NCI-H146 (cell line): ENCODE results near the gene STOX2.

Experiments
- DNase-seq: peaks from one replicate; lab custom pipeline; 2025; lab: John Stamatoyannopoulos, UW

Gene STOX2

DNA sequence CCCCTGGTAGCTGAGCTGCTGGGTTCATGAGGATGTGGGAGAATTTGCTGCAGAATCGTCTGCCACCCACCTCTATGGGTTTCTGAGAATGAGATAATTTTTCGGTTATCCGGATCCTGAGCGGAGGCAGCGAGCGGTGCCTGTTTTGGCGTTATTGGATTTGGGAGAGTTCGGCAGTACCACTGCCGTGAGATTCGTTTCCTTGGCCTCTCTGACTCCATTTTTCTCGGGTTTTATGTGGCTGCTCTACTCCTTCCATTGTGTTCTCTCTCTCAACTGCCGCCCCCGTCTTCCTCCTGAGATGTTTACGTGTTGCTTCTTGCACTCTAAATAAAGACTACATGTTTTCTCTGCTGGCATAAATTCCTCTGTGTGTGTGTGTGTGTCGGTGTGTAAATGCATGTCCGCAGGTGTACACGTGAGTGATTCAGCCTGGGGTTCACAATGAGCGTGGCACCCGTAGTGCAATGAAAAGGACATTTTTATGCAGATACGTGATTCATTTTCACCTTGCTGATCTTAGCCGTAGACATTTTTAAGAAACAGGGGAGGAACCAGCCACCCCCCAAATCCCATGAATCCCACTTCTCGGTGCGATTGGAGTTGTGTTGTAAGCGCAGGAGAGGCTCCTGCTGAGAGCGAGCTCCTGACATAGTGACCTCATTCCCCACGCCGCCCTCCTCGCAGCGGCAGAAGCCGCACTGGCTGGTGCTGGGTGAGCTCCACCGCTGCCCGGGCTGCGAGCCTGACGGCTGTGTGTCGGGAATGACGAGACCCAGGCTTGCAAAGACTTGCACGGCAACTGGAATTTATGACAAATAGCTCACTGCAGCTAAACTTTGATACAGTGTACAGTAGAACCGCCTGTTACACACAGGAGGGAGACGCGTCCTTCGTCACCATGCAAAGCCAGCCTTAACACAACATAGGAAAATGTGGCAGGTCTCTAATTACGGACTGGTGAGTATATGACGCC lies 82.2 kb downstream of the STOX2 start:
- no peak for DNase-seq

DNA sequence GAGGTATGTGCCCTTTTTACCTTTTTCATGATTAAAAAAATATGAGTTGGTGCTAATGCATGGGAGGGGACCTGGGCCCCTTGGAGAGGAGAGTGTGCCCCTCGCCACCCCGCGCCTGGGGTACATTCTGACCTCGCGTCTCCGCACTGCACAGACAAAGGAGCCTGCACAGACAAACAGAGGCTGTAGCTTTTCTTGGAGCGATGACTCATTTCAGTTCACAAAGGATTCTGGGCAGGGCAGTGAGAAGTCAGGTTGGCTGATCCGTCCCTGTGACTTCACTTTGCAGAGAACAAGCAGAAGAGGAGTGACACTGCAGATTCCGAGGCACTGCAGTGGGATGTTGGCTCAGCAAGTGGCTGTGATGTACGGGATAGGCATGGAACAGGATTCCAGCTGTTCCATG lies 82.9 kb downstream of the STOX2 start:
- no peak for DNase-seq

DNA sequence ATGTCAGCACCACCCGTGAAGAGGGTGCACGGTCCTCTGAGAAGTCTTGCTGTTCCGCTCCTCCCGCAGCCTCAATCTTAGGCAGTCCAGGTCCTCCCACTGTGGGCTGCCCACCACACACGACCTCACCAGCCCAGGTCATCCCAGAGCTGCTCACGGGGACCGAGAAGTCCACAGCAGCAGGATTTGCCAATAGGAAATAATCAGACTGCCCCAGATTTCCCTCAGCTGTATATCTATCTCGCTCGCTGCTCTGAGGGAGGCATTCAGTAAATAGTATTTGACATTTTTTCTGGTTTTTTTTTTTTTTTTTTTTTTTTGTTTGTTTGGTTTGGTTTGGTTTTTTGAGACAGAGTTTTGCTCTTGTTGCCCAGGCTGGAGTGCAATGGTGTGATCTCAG lies 83.8 kb downstream of the STOX2 start:
- DNase-seq = no peak

DNA sequence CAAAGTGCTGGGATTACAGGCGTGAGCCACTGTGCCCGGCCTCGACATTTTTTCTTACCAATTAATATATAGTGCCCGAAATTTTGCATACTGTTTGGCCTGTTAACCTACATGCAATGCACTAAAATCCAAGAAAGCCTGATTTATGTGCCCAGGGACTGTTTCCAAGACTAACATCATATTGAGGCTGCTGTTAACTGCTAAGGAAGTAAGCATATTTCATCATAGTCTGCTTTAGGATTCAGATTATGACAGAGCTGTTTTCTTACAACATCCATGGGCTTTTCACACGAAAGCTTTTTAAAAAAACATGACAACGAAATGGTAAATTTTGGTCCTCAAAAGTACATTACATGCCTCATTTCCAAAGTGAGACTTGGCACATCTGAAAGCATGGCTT lies 84.4 kb downstream of the STOX2 start:
- DNase-seq = no peak

DNA sequence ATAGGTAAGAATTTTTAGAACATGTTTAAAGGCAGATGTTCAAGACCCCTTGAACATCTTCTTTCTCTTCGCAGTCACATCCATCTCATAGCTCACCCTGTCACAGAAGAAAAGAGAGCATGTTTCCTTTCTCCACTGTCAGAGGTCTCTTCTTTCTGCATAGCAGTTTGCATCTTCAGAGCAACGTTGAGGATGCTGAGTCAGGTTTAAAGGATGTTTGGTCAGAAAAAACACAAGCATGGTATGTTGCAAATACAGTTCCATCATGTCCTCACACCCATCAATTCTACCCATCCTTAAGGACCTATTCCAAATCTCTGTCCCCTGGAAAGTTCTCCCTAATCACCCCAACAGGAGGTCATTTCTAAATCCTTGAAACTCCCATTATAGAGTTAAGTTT lies 84.8 kb downstream of the STOX2 start:
- no peak for DNase-seq

DNA sequence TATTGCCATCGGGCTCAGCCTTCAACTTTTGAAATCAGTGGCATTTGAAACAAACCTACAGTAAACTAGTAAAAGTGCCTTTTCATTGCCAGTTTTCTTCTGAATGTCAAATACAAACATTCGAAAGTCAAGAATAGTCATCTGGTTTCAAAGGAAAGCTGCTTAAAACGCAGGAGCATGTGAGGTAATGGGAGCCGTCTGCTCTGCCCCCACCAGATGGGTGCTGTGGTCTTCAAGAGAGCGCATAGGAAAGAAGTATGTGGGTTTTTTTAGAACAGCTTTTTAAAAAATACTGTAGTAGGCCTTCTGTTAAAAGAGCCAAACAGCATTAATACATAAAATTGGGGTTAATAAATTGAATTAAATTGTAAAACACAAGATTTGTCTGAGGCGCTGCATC lies 88.6 kb downstream of the STOX2 start:
- DNase-seq = no peak

DNA sequence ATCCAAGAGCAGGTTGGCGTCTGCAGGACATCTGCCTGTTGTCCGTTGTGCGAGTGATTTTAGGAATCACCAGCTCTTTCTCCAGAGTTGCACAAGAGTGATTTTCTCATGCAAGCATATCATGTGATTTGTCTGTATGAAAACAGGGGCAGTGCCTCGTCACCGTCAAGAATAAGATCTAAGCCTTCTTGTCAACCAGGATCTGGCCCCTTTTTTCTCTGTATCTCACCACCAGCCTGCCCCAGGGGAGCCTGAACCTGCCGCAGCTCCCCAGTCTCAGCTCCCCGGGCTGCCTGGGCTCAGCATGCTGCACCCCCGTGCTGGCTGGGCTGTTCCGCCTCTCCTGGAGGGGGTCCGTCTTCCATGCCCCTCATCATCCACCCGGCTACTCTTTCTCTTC lies 90.5 kb downstream of the STOX2 start:
- no peak for DNase-seq

DNA sequence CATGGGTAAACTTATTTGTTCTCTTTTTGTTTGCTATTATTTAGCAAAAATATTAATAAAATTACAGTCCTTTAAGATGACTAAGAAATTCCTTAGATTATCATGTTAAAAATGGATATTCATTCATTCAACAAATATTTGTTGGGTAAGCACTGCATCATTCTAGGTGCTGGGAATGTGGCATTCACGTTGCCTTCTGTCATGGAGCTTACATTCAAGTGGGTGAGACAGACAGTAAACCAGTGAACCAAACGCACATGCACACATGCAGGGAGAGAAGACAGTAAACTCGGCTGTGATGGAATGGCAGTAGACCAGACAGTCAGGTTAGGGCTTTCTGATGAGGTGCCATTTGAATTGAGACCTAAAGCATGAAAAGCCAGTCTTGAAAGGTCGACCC lies 91.8 kb downstream of the STOX2 start:
- DNase-seq = no peak

DNA sequence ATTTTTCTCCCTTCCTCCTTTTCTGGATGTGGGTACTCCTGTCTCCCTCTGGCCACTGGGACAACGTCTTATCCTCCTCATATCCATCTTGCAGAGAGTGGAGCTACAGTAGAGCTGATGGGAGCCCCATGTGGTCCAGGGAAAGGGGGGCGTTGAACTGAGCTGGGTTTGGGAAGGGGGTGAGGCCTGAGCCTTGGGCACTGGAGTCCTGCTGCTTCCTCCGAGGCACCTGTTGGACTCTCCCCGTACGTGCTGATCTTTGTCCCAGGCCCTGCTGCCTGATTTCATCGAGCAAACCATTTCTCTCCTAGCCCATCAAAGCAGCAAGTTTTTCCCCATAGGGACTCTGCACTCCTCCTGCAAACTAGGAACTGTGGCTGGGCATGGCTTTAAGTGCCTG lies 94.3 kb downstream of the STOX2 start:
- DNase-seq = no peak

DNA sequence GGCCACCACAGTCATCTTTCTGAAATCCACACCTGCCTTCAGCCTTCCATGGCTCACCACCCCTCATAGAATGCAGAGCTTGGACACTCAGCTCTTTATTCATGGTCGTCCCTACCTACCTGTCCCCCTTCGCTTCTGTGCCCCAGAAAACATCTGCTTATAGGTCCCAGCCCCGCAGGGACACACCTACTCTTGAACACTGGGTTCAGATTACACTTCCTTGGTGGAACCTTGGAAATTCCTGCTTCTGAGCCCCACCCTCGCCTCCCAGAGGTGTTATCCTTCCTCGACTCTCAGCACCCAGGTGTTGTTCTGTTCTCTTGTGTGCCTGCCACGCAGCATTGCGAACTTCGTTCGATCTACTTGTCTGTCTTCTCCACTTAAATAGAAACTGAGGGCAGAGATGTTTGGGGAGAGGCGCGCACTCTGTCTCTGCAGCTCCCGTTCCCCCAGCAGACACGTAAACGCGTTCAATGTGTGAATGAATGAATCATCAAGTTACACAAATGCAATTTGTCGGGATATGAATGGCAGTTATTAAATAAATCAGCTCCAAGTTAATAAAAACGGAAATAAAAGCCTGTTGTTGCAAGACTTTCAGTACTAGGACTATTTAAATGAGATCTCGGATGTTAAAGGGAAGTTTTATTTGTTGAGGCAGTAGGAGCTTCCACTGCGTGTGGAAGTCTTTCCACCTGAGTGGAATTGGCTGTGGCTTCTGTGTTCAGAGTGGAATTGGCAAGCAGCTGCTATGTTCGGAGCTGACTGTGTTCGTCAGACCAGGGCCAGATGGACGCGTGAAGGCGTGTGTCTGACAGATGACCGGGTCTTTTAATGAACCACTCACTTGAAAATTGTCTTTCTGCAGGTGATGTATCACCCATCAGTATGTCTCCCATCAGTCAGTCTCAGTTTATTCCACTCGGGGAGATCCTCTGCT lies 95.6 kb downstream of the STOX2 start:
- no peak for DNase-seq

DNA sequence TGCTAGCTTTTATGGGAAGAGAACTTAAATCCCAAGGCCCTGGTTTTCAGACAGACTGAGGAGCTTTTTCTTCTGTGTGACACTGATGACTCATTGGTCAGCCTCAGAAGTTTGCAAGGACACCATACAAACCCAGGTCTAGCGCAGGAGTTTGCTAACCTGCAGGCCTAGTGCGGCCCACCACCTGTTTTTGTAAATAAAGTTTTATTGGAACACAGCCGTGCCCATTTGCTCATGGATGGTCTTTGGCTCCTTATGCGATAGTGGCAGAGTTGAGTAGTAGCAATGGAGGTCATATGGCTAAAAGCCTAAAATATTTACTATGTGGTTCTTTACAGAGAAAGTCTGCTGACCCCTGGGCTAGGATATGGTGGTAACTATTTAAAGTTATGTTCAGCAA lies 98.3 kb downstream of the STOX2 start:
- no peak for DNase-seq

DNA sequence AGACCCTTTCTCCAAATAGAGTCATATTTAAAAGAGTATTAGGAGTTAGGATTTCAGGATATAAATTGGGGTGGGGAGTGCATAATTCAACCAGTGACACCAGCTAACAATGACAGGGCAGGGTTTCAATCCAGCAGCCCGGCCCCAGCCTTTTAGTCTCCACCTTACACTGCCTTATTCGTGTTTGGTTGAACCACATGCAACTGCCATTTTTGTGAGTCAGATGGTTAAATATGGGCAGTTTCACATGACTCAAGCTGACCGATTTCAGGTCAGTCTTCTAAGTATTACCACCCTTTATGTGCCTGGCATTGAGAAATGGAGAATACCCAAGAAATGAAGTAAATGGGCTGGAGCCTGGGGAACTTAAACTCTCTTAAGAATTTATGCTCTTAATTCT lies 102.8 kb downstream of the STOX2 start:
- DNase-seq = no peak

DNA sequence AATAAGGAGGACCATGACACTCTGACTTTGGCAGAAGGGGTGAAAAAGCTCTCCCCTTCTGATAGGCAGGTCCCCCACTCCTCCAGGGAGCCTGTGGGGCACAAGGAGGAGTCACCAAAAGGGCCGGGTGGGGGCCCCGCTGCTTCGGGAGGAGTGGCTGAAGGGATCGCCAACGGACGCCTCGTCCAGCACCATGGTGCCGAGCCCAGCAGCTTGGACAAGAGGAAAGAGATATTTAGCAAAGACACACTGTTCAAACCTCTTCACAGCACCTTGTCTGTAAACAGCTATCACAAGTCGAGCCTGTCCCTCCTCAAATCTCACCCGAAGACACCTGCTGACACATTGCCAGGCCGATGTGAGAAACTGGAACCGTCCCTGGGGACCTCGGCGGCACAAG lies 105.6 kb downstream of the STOX2 start:
- no peak for DNase-seq

DNA sequence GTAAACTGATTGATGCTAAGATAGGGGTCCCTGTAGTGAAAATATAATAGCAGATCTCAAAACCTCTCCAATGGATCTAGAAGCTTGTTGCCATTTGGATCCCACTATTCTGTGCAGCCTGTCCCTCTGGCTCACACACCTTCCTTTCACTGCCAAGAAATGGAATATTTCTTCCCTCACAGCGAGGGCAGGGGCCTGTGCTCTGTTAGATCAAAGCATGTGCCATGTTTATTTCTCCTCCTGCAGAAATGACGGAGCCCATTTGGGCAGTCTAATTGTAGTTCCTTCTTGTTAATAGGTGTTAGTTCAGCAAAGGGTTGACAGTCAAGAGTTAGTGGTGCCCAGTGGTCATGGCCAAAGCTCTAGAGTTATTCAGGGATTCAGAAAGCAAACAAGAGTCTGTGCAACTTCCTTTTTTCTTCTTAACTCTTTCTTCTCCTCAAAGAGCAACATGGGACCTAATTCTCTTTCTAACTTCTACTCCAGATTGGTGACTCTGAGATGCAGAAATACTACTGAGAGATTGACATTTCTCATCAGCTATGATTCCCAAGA lies 106.8 kb downstream of the STOX2 start:
- DNase-seq = no peak

DNA sequence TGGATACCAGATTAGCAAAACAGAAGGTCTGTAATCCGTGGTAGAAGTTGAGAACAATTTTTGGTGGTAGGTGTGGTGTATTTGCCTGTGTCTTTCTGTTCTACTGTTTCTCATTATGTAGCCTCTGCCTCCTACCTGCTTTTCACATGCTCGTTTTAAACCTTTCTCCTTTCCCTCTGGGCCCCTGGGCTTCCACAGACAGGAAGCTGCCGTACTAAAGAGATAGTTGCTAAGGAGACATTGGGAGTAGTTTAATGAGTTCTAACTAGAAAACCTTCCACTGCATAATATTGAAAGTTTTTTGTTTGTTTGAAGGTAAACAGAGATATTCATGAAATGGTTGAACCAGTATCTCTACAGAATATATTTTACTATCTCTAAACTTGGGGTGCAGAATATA lies 107.8 kb downstream of the STOX2 start:
- DNase-seq = no peak

DNA sequence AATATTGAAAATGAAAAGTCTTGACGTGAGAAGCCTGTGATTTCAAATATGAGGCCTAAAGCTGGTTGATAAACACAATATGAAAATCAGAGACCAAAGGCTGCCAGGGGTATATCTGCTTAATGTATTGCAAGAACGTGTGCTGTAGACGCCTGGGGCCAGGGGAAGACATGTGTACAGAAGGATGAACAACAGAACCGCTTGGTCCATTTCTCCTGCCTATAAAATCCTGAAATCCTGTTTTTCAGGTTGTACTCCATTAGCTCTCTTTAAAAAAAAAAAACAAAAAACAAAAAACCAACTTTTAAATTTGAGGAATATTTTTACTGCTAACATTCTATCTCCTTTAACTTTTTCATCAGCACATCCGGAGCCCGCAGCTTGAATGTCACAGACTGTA lies 109.2 kb downstream of the STOX2 start:
- no peak for DNase-seq

DNA sequence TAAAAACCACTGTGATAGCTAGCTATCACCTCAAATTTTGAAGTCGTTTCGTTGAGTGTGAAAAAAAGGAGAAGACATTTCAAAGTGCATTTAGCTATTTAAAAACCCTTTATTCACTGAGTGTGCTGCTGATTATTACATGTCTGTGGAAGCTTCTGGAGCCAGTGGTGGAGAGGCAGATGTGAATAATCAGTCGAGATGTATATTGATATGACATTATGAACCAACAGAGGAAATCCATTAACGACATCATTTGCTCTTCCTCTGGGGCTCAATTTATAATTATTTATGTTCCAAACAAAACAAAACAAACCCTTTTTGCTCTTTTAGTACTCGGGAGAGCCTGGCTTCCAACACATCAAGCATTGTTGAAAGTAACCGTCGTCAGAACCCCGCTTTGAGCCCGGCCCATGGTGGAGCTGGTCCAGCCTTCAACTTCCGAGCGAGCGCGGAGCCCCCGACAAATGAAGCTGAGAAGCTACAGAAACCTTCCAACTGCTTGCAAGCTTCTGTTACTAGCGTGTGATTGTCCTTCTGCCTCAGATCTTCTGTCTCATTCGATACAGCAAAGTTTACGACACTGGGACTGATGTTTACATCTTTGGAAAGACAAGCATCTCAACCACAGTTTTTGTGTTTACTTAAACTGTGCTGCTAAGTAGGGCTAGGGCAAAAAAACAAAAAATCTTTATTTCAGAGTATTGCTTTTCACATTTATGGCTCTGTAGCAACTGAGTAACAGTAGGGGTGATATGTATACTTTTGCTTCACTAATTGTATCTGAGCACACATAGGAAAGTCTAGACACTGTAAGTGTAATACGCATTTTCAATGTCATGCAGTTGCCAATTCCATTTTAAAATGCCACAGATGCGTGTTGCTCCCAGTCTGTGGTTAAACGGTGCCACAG lies 111.9 kb downstream of the STOX2 start:
- DNase-seq = no peak

DNA sequence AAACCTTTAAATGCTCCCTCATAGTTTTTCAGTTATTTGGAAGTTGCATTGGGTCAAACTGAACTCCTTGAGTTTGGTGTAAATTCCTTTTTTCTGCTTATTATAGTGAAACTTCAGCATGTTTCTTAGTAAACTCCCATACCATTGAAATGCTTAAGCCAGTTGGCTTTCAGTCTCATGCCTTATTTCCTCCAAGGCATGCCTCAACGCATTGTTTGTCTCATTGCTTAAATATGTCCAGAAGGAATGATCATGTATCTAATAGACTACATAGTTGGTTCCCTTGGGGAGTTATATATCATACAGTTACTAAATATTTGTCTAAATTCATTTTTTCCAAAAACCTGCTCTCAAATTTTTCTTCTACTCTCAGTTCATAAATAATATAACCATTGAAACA lies 114.0 kb downstream of the STOX2 start:
- DNase-seq = no peak

DNA sequence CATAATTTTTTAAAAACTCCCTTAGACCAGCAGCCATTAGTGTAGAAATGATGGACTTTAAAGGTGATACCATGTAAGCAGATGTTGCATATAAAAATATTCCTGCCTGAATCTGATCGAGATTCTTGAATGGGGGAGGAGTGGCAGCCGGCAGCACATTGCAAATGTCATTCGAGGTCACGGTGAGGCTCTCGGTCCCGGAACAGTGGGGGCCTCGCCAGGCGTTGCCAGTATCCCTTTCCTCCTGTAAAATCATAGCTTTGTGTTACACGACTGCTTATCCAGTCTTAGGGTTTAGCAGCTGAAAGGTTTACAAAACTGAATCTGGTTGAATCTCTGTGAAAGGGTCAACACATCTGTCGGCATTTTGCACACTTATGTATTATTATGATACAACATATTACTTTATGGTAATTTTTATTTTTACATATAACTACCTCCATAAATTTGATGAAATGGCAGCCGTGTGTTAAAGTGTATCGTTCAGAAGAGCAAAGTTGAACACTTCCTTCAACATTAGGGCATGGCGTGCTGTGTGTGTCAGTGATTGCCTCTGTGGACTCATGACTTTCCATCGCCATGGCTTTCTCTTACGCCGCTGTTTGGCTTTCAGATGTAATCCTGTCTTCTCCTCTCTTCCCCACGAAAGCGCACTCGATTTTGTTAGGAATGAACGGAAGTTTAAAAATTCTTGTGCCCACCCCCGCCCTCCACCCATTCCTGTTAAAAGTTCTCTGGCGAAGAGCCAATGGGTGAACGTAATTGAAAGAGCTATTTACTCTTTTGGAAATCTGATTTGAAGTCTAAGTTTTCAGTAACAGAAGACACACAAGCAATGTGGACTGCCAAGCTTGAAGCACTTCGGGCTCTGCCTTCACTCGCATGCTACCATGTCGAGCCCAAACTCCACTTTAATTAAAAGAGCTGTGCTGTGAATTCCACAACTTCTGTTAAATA lies 114.8 kb downstream of the STOX2 start:
- no peak for DNase-seq

DNA sequence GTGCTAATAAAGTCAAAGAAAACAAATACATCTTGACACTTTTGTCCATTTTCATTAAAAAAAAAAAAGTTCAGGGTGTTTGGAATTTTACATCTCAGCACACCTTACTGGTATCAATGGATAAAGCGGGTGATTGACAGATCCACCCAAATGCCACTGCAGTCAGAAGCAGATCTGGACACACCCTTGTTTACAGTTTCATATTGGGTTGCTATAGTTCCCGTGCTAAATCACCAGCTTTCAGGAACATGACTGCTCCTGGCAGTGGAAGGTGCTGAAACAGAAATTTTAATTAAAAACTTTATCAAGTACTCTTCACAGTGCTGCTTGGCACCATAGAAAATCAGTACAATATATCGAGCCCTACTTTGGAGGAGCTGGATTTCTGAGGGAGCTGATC lies 116.3 kb downstream of the STOX2 start:
- no peak for DNase-seq
